Neural progenitor cell (in vitro differentiated cells): ENCODE data around the gene EXD3. TPM values are rescaled to one million over a fixed set of nuclear protein-coding genes. Genes with fewer than 3 reads are reported as not detected.
"Not testable (repeated sequence)": the region's sequence is repeated elsewhere in the genome, so short reads cannot be mapped to it uniquely, and the experiment has no call there.

Experiments used
- DNase-seq: peaks from one replicate; pipeline ENCODE4 v3.0.0-alpha.2; 2016; ENCODE audit warnings: low spot score
- H2AFZ ChIP-seq: fragments of 200-600 bp; sonication (generic); replicated peaks from 2 replicates; pipeline ENCODE4 v1.6.1; 2016; ENCODE audit warnings: antibody characterized with exemption
- H3F3A ChIP-seq: fragments of 200-600 bp; sonication (generic); 2 replicates; pipeline ENCODE4 v1.6.1; 2016; ENCODE audit warnings: antibody characterized with exemption, low read depth
- H3K27ac ChIP-seq: fragments of 200-600 bp; sonication (generic); 2 replicates; pipeline ENCODE4 v1.5.1; 2016; ENCODE audit warnings: mild to moderate bottlenecking
- H3K27me3 ChIP-seq: fragments of 200-600 bp; sonication (generic); 2 replicates; pipeline ENCODE4 v1.6.1; 2016; ENCODE audit warnings: mild to moderate bottlenecking, moderate library complexity
- H3K36me3 ChIP-seq: fragments of 200-600 bp; sonication (generic); 2 replicates; pipeline ENCODE4 v1.5.1; 2016
- H3K4me1 ChIP-seq: fragments of 200-600 bp; sonication (generic); 2 replicates; pipeline ENCODE4 v1.6.1; 2016; ENCODE audit warnings: mixed run types
- H3K4me2 ChIP-seq: fragments of 200-600 bp; sonication (generic); 2 replicates; pipeline ENCODE4 v1.6.1; 2016
- H3K4me3 ChIP-seq: fragments of 200-600 bp; sonication (generic); 2 replicates; pipeline ENCODE4 v1.5.1; 2016
- H3K79me2 ChIP-seq: fragments of 200-600 bp; sonication (generic); 2 replicates; pipeline ENCODE4 v1.6.1; 2016; ENCODE audit warnings: low read depth
- H3K9ac ChIP-seq: fragments of 200-600 bp; sonication (generic); 2 replicates; pipeline ENCODE4 v1.6.1; 2016
- H3K9me3 ChIP-seq: fragments of 200-600 bp; sonication (generic); 2 replicates; pipeline ENCODE4 v1.5.1; 2016; ENCODE audit warnings: low read depth
- H4K20me1 ChIP-seq: fragments of 200-600 bp; sonication (generic); 2 replicates; pipeline ENCODE4 v1.6.1; 2016; ENCODE audit warnings: low read depth
- H3K27ac Mint-ChIP-seq: 3 replicates; pipeline ENCODE4 v1.8.0; 2021; ENCODE audit warnings: mixed read lengths
- H3K27me3 Mint-ChIP-seq: 2 replicates; pipeline ENCODE4 v1.8.0; 2022; ENCODE audit warnings: low read depth, mild to moderate bottlenecking, inconsistent platforms, moderate library complexity, mixed read lengths; ENCODE audit not compliant: insufficient read depth
- H3K36me3 Mint-ChIP-seq: 3 replicates; pipeline ENCODE4 v1.8.0; 2021; ENCODE audit warnings: mixed read lengths
- H3K4me1 Mint-ChIP-seq: 3 replicates; pipeline ENCODE4 v1.8.0; 2021; ENCODE audit warnings: mixed read lengths
- H3K4me3 Mint-ChIP-seq: 3 replicates; pipeline ENCODE4 v1.8.0; 2021; ENCODE audit warnings: mild to moderate bottlenecking, moderate library complexity, mixed read lengths
- H3K9me3 Mint-ChIP-seq: 3 replicates; pipeline ENCODE4 v1.8.0; 2020; ENCODE audit warnings: mixed read lengths
- EZH2 ChIP-seq: fragments of 200-600 bp; sonication (generic); IDR thresholded peaks from 2 replicates; pipeline ENCODE4 v1.6.1; 2017; ENCODE audit warnings: antibody characterized with exemption, mild to moderate bottlenecking, moderate library complexity
- EZH2phosphoT487 ChIP-seq: fragments of 200-600 bp; sonication (generic); IDR thresholded peaks from 2 replicates; pipeline ENCODE4 v1.6.1; 2017; ENCODE audit warnings: antibody characterized with exemption
- total RNA-seq: library from RNA; depleted of rRNA; stranded (reverse); fragments of >200 nt; gene quantifications from 2 replicates; pipeline ENCODE4 v1.2.3, GENCODE V29; 2015; ENCODE audit warnings: low replicate concordance
- TF ChIP-seq, protein P1 (sequence below): fragments of 200-600 bp; sonication (generic); IDR thresholded peaks from 2 replicates; pipeline ENCODE4 v1.5.1; 2017; ENCODE audit warnings: antibody characterized with exemption, mild to moderate bottlenecking

EXD3 gene
- total RNA-seq, 1 donor from 2014 or later, result 4.7 TPM

DNA sequence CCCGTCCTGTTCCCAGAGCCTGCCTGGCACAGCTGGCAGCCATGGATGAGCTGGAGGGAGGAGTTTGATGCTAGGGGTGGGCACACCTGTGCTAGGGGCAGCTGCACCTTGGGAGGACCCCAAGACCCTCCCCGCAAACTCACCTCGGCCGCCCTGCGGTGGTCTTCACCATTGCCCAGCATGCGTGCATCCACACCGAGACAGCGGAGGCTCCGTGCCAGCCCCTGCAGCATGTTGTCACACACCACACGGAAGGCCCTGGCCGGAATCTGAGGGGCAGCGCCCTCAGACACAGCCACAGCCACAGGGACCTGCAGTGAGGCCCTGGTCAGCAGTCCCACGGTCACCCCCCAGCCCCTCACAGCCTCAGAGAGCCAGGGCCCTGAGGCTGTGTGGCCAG is 75.0 kb downstream of the EXD3 start:
- H3K27ac Mint-ChIP-seq, result no peak overlapping the region
- Histone ChIP-seq H3F3A (no peaks in the 10 kb centered on the region), H3K9me3 (peaks cover 3% of the 10 kb centered on the region), H4K20me1 (no peaks in the 10 kb centered on the region), H3K4me3 (no peak overlapping the region), H3K36me3 (no peaks in the 10 kb centered on the region), H3K9ac (no peak overlapping the region), H3K4me1 (no peaks in the 10 kb centered on the region), H3K79me2 (no peaks in the 10 kb centered on the region), H3K27me3 (no peaks in the 10 kb centered on the region), H3K27ac (no peak overlapping the region), H3K4me2 (no peak overlapping the region), H2AFZ (no peak overlapping the region)
- no peaks in the 10 kb centered on the region for H3K4me1 Mint-ChIP-seq
- no peak for DNase-seq
- H3K4me3 Mint-ChIP-seq, result no peak overlapping the region
- peaks cover 24% of the 10 kb centered on the region for H3K9me3 Mint-ChIP-seq
- H3K36me3 Mint-ChIP-seq, result peaks cover 24% of the 10 kb centered on the region
- no peaks in the 10 kb centered on the region for H3K27me3 Mint-ChIP-seq
- TF ChIP-seq EZH2 (no peak), EZH2phosphoT487 (no peak)
- TF ChIP-seq, protein P1, sequence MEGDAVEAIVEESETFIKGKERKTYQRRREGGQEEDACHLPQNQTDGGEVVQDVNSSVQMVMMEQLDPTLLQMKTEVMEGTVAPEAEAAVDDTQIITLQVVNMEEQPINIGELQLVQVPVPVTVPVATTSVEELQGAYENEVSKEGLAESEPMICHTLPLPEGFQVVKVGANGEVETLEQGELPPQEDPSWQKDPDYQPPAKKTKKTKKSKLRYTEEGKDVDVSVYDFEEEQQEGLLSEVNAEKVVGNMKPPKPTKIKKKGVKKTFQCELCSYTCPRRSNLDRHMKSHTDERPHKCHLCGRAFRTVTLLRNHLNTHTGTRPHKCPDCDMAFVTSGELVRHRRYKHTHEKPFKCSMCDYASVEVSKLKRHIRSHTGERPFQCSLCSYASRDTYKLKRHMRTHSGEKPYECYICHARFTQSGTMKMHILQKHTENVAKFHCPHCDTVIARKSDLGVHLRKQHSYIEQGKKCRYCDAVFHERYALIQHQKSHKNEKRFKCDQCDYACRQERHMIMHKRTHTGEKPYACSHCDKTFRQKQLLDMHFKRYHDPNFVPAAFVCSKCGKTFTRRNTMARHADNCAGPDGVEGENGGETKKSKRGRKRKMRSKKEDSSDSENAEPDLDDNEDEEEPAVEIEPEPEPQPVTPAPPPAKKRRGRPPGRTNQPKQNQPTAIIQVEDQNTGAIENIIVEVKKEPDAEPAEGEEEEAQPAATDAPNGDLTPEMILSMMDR, result no peak

DNA sequence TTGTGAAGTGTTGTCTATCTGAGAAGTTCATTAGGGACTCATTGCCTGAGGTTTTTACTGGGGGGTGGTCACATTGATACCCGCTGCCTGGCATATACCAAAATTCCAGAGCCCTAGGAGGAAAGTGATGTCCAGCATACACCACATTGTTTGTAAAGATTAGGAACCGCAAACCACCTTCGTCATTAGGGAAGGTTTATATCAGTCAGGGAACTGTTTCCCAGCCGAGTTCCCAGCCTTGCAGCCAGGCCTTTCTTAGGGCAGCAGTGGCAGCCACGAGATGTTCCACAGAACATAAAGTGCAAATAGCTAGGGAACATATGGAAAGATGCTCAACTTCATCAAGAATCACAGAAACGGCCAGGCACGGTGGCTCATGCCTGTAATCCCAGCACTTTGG is 80.5 kb downstream of the EXD3 start:
- DNase-seq, result no peak
- no peak overlapping the region for H3K4me2 ChIP-seq
- no peaks in the 10 kb centered on the region for H3F3A ChIP-seq
- Mint-ChIP-seq H3K4me3 (no peak overlapping the region), H3K4me1 (no peaks in the 10 kb centered on the region), H3K27ac (no peak overlapping the region), H3K27me3 (peaks cover 4% of the 10 kb centered on the region), H3K36me3 (peaks cover 32% of the 10 kb centered on the region), H3K9me3 (peaks cover 36% of the 10 kb centered on the region)
- H3K4me3 ChIP-seq, result no peak overlapping the region
- no peaks in the 10 kb centered on the region for H4K20me1 ChIP-seq
- no peak overlapping the region for H2AFZ ChIP-seq
- H3K36me3 ChIP-seq, result no peaks in the 10 kb centered on the region
- no peaks in the 10 kb centered on the region for H3K4me1 ChIP-seq
- no peaks in the 10 kb centered on the region for H3K79me2 ChIP-seq
- no peak overlapping the region for H3K9ac ChIP-seq
- peaks cover 3% of the 10 kb centered on the region for H3K9me3 ChIP-seq
- no peak for TF ChIP-seq EZH2
- TF ChIP-seq, protein P1, result no peak
- no peak for TF ChIP-seq EZH2phosphoT487
- no peaks in the 10 kb centered on the region for H3K27me3 ChIP-seq
- H3K27ac ChIP-seq, result no peak overlapping the region

DNA sequence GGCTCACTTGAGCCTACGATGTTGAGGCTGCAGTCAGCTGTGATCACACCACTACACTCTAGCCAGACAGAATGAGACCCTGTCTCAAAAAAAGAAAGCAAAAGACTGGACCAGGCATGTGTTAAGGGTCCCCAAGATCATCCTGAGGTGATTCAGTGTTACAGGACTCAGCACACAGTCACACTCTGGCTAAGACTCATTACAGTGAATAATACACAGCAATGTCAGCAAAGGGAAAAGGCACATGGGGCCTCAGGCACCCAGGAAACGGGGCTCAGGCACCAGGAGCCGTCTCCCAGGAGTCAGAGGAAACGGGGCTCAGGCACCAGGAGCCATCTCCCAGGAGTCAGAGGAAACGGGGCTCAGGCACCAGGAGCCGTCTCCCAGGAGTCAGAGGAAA is 81.7 kb downstream of the EXD3 start:
- H4K20me1 ChIP-seq, result no peaks in the 10 kb centered on the region
- Mint-ChIP-seq H3K9me3 (peaks cover 37% of the 10 kb centered on the region), H3K4me1 (no peaks in the 10 kb centered on the region), H3K36me3 (peaks cover 22% of the 10 kb centered on the region), H3K27me3 (peaks cover 8% of the 10 kb centered on the region), H3K4me3 (no peak overlapping the region), H3K27ac (peak overlapping the region; percentile 66)
- no peak overlapping the region for H3K4me3 ChIP-seq
- DNase-seq, result no peak
- no peaks in the 10 kb centered on the region for H3K79me2 ChIP-seq
- no peak overlapping the region for H3K4me2 ChIP-seq
- TF ChIP-seq EZH2phosphoT487, result no peak
- TF ChIP-seq EZH2, result no peak
- no peaks in the 10 kb centered on the region for H3F3A ChIP-seq
- no peak overlapping the region for H3K27ac ChIP-seq
- no peaks in the 10 kb centered on the region for H3K36me3 ChIP-seq
- H3K27me3 ChIP-seq, result no peaks in the 10 kb centered on the region
- no peak overlapping the region for H2AFZ ChIP-seq
- H3K9me3 ChIP-seq, result no peaks in the 10 kb centered on the region
- no peak overlapping the region for H3K9ac ChIP-seq
- no peaks in the 10 kb centered on the region for H3K4me1 ChIP-seq

DNA sequence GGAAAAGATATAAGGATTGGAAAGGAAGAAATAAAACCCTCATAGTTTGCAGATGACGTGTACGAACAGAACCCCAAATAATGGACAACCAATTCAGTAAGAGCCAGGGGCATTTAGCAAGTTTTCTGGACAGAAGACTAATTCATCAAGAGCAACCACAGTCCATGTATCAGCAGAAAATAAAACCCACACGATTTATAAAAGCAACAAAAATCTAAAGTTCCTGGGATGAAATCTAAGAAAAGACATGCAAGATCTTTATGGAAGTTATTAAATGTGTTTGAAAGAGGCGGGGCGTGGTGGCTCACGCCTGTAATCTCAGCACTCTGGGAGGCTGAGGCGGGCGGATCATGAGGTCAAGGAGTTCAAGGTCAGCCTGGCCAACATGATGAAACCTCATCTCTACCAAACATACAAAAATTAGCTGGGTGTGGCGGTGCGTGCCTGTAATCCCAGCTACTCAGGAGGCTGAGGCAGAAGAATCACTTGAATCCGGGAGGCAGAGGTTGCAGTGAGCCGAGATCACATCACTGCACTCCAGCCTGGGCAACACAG is 83.0 kb downstream of the EXD3 start:
- not testable (repeated sequence) for H3K79me2 ChIP-seq, H4K20me1 ChIP-seq, H3K36me3 ChIP-seq, H3K4me3 Mint-ChIP-seq, H3F3A ChIP-seq, H3K27ac ChIP-seq, H3K27me3 ChIP-seq, H3K4me3 ChIP-seq, H3K4me2 ChIP-seq, DNase-seq, H2AFZ ChIP-seq, H3K9ac ChIP-seq, H3K9me3 ChIP-seq, H3K27ac Mint-ChIP-seq, H3K4me1 ChIP-seq, H3K4me1 Mint-ChIP-seq
- Mint-ChIP-seq H3K9me3 (peaks cover 42% of the 10 kb centered on the region), H3K36me3 (peaks cover 23% of the 10 kb centered on the region), H3K27me3 (peaks cover 11% of the 10 kb centered on the region)
